ENCODE results near the gene ELAVL4.

The ELAVL4 gene

DNA sequence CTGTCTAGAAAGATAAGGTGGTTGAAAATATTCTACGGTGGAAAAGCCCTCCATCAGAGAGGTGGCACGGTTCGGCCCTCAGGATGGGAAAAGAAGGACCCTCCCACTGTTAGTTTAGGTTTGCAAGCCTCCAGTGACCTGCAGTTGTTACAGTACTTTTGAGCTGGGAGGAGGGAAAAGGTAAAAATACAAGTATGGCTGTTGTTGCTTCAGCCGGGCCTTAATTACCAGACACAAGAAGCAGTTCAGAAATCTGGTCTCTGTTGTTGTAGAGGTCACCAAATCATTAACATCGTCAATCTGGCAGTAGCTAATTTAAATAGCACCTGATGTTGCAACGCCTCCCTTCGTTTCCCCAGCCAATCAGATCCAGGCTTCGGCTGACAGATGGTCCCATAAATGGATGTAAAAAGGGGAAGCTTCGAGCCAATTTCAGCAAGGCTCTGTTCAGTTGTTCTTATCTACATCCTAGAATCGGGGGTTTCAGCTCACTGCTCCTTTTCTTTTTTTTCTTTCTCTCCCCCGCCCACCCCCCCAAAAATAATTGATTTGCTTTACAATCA, at the start of gene ELAVL4:
TSS of gene ELAVL4 (plus strand) at position 424 of the 563 bp plus-strand sequence. CDS start 270 bp downstream, outside the sequence.
- H3K27me3 ChIP-seq (ENCODE audit: control insufficient read depth, insufficient read depth, low read length) = peaks cover 15% of the 10 kb centered on the region
- H3K36me3 ChIP-seq (ENCODE audit: control insufficient read depth, insufficient read depth, low read length) = no peaks in the 10 kb centered on the region
- no peak within 1 kb of the TSS for H3K4me3 ChIP-seq (ENCODE audit: low read depth, low read length)
- no peak within 1 kb of the TSS for H3K27ac ChIP-seq (ENCODE audit: low read depth, low read length)
- no peak within 1 kb of the TSS for H3K9ac ChIP-seq (ENCODE audit: low read length)
- H3K4me1 ChIP-seq (ENCODE audit: control insufficient read depth, insufficient read depth, low read length) = peaks cover 14% of the 10 kb centered on the region; the same call in 1 of the 2 replicates
- no peaks in the 10 kb centered on the region for H3K9me3 ChIP-seq (ENCODE audit: control insufficient read depth, insufficient read depth, low read depth, low read length)

DNA sequence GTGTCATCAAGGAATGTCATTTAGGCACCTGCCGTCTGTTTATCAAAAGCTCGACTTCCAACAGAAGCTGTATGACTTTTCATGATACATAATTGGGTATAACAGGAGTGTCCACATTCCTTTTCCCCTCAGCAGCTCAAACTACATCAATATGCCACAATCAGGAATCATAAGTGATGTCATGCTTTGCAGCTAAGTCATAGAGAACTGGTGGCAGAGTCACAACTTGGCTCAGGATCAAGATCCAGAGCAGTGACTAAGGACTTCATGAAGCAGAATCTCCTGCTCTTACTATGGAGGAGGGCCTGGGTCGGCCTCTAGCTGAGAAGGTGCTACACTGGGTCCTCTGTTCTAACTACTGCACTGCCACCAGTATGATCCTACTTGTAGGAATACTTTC, 48.4 kb upstream of the ELAVL4 start:
- H3K9ac ChIP-seq (ENCODE audit: low read length) = no peak overlapping the region
- H3K27ac ChIP-seq (ENCODE audit: low read depth, low read length) = no peak overlapping the region
- no peaks in the 10 kb centered on the region for H3K9me3 ChIP-seq (ENCODE audit: control insufficient read depth, insufficient read depth, low read depth, low read length)
- H3K27me3 ChIP-seq (ENCODE audit: control insufficient read depth, insufficient read depth, low read length) = peaks cover 5% of the 10 kb centered on the region; the same call in 1 of the 2 replicates
- H3K36me3 ChIP-seq (ENCODE audit: control insufficient read depth, insufficient read depth, low read length) = no peaks in the 10 kb centered on the region
- H3K4me3 ChIP-seq (ENCODE audit: low read depth, low read length) = no peak overlapping the region
- H3K4me1 ChIP-seq (ENCODE audit: control insufficient read depth, insufficient read depth, low read length) = no peaks in the 10 kb centered on the region

- peaks cover 18% of the 10 kb centered on the region; the same call in 1 of the 2 replicates for H3K27me3 ChIP-seq (ENCODE audit: control insufficient read depth, insufficient read depth, low read length)
- H3K9ac ChIP-seq (ENCODE audit: low read length) = no peak overlapping the region
- H3K27ac ChIP-seq (ENCODE audit: low read depth, low read length) = no peak overlapping the region
- H3K9me3 ChIP-seq (ENCODE audit: control insufficient read depth, insufficient read depth, low read depth, low read length) = no peaks in the 10 kb centered on the region
- no peak overlapping the region for H3K4me3 ChIP-seq (ENCODE audit: low read depth, low read length)
- H3K4me1 ChIP-seq (ENCODE audit: control insufficient read depth, insufficient read depth, low read length) = no peaks in the 10 kb centered on the region
- no peaks in the 10 kb centered on the region for H3K36me3 ChIP-seq (ENCODE audit: control insufficient read depth, insufficient read depth, low read length)
These were observed 41.9 kb upstream of the ELAVL4 start for GRCh38 chr1:50066806-50067205.

DNA sequence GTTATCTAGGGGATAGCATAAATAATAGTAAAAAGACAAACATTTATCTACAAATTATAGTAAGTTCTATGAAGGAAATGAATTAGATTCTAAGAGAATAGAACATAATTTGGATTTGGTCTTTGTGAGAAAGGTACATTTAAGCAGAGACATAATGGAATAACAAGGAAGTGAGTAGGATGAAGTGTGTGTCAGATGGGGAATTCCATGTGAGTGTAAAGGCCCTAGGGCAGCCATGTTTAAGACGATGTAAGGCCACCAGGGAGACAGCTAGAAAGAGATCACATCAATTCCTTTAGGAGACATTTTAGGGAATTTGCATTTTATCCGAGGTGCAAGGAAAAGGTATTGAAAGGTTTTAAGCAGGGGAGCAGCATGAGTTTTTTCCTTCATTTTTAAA, 33.8 kb upstream of the ELAVL4 start:
- H3K4me3 ChIP-seq (ENCODE audit: low read depth, low read length) = no peak overlapping the region
- H3K36me3 ChIP-seq (ENCODE audit: control insufficient read depth, insufficient read depth, low read length) = no peaks in the 10 kb centered on the region
- H3K27ac ChIP-seq (ENCODE audit: low read depth, low read length) = no peak overlapping the region
- H3K27me3 ChIP-seq (ENCODE audit: control insufficient read depth, insufficient read depth, low read length) = no peaks in the 10 kb centered on the region; the same call in 1 of the 2 replicates
- H3K9ac ChIP-seq (ENCODE audit: low read length) = no peak overlapping the region
- H3K9me3 ChIP-seq (ENCODE audit: control insufficient read depth, insufficient read depth, low read depth, low read length) = no peaks in the 10 kb centered on the region
- no peaks in the 10 kb centered on the region for H3K4me1 ChIP-seq (ENCODE audit: control insufficient read depth, insufficient read depth, low read length)

DNA sequence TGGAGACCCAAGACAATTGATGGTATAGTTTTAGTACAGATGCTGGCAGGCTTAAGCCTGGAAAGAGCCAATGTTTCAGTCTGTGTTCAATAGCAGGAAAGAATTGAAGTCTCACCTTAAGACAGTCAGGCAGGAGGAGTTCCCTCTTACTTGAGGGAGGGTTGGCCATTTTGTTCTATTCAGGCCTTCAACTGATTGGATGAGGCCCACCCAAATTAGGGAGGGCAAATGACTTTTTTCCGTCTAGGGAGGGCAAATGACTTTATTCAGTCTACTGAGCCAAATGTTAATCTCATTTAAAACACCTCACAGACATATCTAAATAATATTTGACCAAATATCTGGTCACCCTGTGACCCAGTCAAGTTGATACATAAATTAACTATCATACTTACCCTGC, 31.4 kb upstream of the ELAVL4 start:
- H3K27me3 ChIP-seq (ENCODE audit: control insufficient read depth, insufficient read depth, low read length) = no peaks in the 10 kb centered on the region; the same call in 1 of the 2 replicates
- H3K9me3 ChIP-seq (ENCODE audit: control insufficient read depth, insufficient read depth, low read depth, low read length) = no peaks in the 10 kb centered on the region
- H3K36me3 ChIP-seq (ENCODE audit: control insufficient read depth, insufficient read depth, low read length) = no peaks in the 10 kb centered on the region
- H3K9ac ChIP-seq (ENCODE audit: low read length) = no peak overlapping the region
- H3K4me3 ChIP-seq (ENCODE audit: low read depth, low read length) = no peak overlapping the region
- H3K27ac ChIP-seq (ENCODE audit: low read depth, low read length) = no peak overlapping the region
- H3K4me1 ChIP-seq (ENCODE audit: control insufficient read depth, insufficient read depth, low read length) = no peaks in the 10 kb centered on the region

GRCh38 chr1:50080904-50081586, 27.7 kb upstream of the ELAVL4 start:
- no peak overlapping the region for H3K4me3 ChIP-seq (ENCODE audit: low read depth, low read length)
- H3K9me3 ChIP-seq (ENCODE audit: control insufficient read depth, insufficient read depth, low read depth, low read length) = no peaks in the 10 kb centered on the region
- no peaks in the 10 kb centered on the region for H3K27me3 ChIP-seq (ENCODE audit: control insufficient read depth, insufficient read depth, low read length)
- H3K36me3 ChIP-seq (ENCODE audit: control insufficient read depth, insufficient read depth, low read length) = no peaks in the 10 kb centered on the region
- H3K27ac ChIP-seq (ENCODE audit: low read depth, low read length) = no peak overlapping the region
- H3K9ac ChIP-seq (ENCODE audit: low read length) = no peak overlapping the region
- H3K4me1 ChIP-seq (ENCODE audit: control insufficient read depth, insufficient read depth, low read length) = peaks cover 4% of the 10 kb centered on the region; the same call in 1 of the 2 replicates

GRCh38 chr1:50084389-50084788, 24.3 kb upstream of the ELAVL4 start:
- H3K9ac ChIP-seq (ENCODE audit: low read length) = no peak overlapping the region
- no peaks in the 10 kb centered on the region for H3K36me3 ChIP-seq (ENCODE audit: control insufficient read depth, insufficient read depth, low read length)
- no peak overlapping the region for H3K4me3 ChIP-seq (ENCODE audit: low read depth, low read length)
- H3K9me3 ChIP-seq (ENCODE audit: control insufficient read depth, insufficient read depth, low read depth, low read length) = no peaks in the 10 kb centered on the region
- peaks cover 4% of the 10 kb centered on the region; the same call in 1 of the 2 replicates for H3K4me1 ChIP-seq (ENCODE audit: control insufficient read depth, insufficient read depth, low read length)
- H3K27ac ChIP-seq (ENCODE audit: low read depth, low read length) = no peak overlapping the region
- H3K27me3 ChIP-seq (ENCODE audit: control insufficient read depth, insufficient read depth, low read length) = no peaks in the 10 kb centered on the region

GRCh38 chr1:50091068-50091467, 17.7 kb upstream of the ELAVL4 start:
- no peaks in the 10 kb centered on the region for H3K36me3 ChIP-seq (ENCODE audit: control insufficient read depth, insufficient read depth, low read length)
- no peaks in the 10 kb centered on the region for H3K9me3 ChIP-seq (ENCODE audit: control insufficient read depth, insufficient read depth, low read depth, low read length)
- H3K27me3 ChIP-seq (ENCODE audit: control insufficient read depth, insufficient read depth, low read length) = peaks cover 4% of the 10 kb centered on the region; the same call in 1 of the 2 replicates

GRCh38 chr1:50095716-50096115, 13.0 kb upstream of the ELAVL4 start:
- Histone ChIP-seq H3K4me3 (ENCODE audit: low read depth, low read length) (no peak overlapping the region), H3K4me1 (ENCODE audit: control insufficient read depth, insufficient read depth, low read length) (no peaks in the 10 kb centered on the region), H3K36me3 (ENCODE audit: control insufficient read depth, insufficient read depth, low read length) (no peaks in the 10 kb centered on the region), H3K27me3 (ENCODE audit: control insufficient read depth, insufficient read depth, low read length) (peaks cover 4% of the 10 kb centered on the region; the same call in 1 of the 2 replicates), H3K9me3 (ENCODE audit: control insufficient read depth, insufficient read depth, low read depth, low read length) (no peaks in the 10 kb centered on the region), H3K9ac (ENCODE audit: low read length) (no peak overlapping the region), H3K27ac (ENCODE audit: low read depth, low read length) (no peak overlapping the region)

More at GRCh38 chr1:50091068-50091467, 17.7 kb upstream of the ELAVL4 start:
- Histone ChIP-seq H3K4me3 (ENCODE audit: low read depth, low read length) (no peak overlapping the region), H3K27ac (ENCODE audit: low read depth, low read length) (no peak overlapping the region), H3K4me1 (ENCODE audit: control insufficient read depth, insufficient read depth, low read length) (no peaks in the 10 kb centered on the region), H3K9ac (ENCODE audit: low read length) (no peak overlapping the region)

- Histone ChIP-seq H3K4me3 (ENCODE audit: low read depth, low read length) (no peak overlapping the region), H3K4me1 (ENCODE audit: control insufficient read depth, insufficient read depth, low read length) (no peaks in the 10 kb centered on the region), H3K36me3 (ENCODE audit: control insufficient read depth, insufficient read depth, low read length) (no peaks in the 10 kb centered on the region), H3K27ac (ENCODE audit: low read depth, low read length) (no peak overlapping the region), H3K9ac (ENCODE audit: low read length) (no peak overlapping the region), H3K27me3 (ENCODE audit: control insufficient read depth, insufficient read depth, low read length) (peaks cover 4% of the 10 kb centered on the region; the same call in 1 of the 2 replicates), H3K9me3 (ENCODE audit: control insufficient read depth, insufficient read depth, low read depth, low read length) (no peaks in the 10 kb centered on the region)
These were observed 11.6 kb upstream of the ELAVL4 start for GRCh38 chr1:50097021-50097679.

DNA sequence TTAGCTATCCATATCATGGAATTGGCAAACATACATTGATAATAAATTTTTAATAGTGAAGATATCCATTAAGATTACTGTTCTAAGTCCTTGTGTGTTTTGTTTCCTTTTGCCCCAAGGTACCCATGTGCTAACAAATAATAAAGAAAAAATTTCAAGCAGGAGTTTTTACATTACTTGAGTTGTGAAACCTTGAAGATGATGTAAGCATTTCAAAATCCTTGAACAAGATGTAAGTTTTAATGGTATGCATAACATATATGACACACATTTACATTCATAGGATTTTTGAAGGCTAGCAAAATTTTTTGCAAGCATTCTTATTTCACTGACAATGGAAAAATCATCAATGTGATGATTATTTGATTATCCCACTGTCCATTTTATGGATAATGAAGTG, 10.9 kb upstream of the ELAVL4 start:
- Histone ChIP-seq H3K27ac (ENCODE audit: low read depth, low read length) (no peak overlapping the region), H3K36me3 (ENCODE audit: control insufficient read depth, insufficient read depth, low read length) (no peaks in the 10 kb centered on the region), H3K9me3 (ENCODE audit: control insufficient read depth, insufficient read depth, low read depth, low read length) (no peaks in the 10 kb centered on the region), H3K9ac (ENCODE audit: low read length) (no peak overlapping the region), H3K4me3 (ENCODE audit: low read depth, low read length) (no peak overlapping the region), H3K27me3 (ENCODE audit: control insufficient read depth, insufficient read depth, low read length) (peaks cover 4% of the 10 kb centered on the region; the same call in 1 of the 2 replicates), H3K4me1 (ENCODE audit: control insufficient read depth, insufficient read depth, low read length) (no peaks in the 10 kb centered on the region)
